ENCODE results near the gene INMT.

The INMT gene

GRCh38 chr7:30739691-30740090 is 12.2 kb upstream of the INMT start:
- peaks cover 5% of the 10 kb centered on the region for H3K27me3 ChIP-seq (ENCODE audit: insufficient read depth, poor library complexity, severe bottlenecking)
- DNase-seq (ENCODE audit: low read depth in 1 of 2, low spot score in 1 of 2): no peak
- TF ChIP-seq GABPA (IDR thresholded peaks at IDR 0.05; ENCODE audit: low read depth): no peak
- no peak for TF ChIP-seq SPI1 (IDR thresholded peaks at IDR 0.05; ENCODE audit: borderline replicate concordance, low read depth)
- no peak for TF ChIP-seq CTCF (IDR thresholded peaks at IDR 0.05; ENCODE audit: insufficient read depth, low read length)
- TF ChIP-seq REST (IDR thresholded peaks at IDR 0.05; ENCODE audit: insufficient replicate concordance, low read depth): no peak
- TF ChIP-seq POLR2AphosphoS5 (IDR thresholded peaks at IDR 0.05; ENCODE audit: low read depth): no peak

GRCh38 chr7:30740417-30741181 is 11.3 kb upstream of the INMT start:
- Histone ChIP-seq H3K27ac (replicated peaks) (no peak overlapping the region), H3K4me3 (replicated peaks; ENCODE audit: insufficient read depth, low read length) (no peak overlapping the region), H3K27me3 (ENCODE audit: insufficient read depth, poor library complexity, severe bottlenecking) (peaks cover 3% of the 10 kb centered on the region)
- TF ChIP-seq CTCF (IDR thresholded peaks at IDR 0.05; ENCODE audit: insufficient read depth, low read length) (peak; percentile 99), SPI1 (IDR thresholded peaks at IDR 0.05; ENCODE audit: borderline replicate concordance, low read depth) (no peak), REST (IDR thresholded peaks at IDR 0.05; ENCODE audit: insufficient replicate concordance, low read depth) (no peak)
- DNase-seq (ENCODE audit: low read depth in 1 of 2, low spot score in 1 of 2): peak in 1 of 2 experiments; percentile 53

More at GRCh38 chr7:30739691-30740090, 12.2 kb upstream of the INMT start:
- no peak overlapping the region for H3K27ac ChIP-seq (replicated peaks)
- no peak overlapping the region for H3K4me3 ChIP-seq (replicated peaks; ENCODE audit: insufficient read depth, low read length)

- no peak for DNase-seq (ENCODE audit: low read depth in 1 of 2, low spot score in 1 of 2)
- Histone ChIP-seq H3K4me3 (replicated peaks; ENCODE audit: insufficient read depth, low read length) (no peak overlapping the region), H3K27ac (replicated peaks) (no peak overlapping the region), H3K27me3 (ENCODE audit: insufficient read depth, poor library complexity, severe bottlenecking) (peaks cover 3% of the 10 kb centered on the region)
- no peak for TF ChIP-seq POLR2AphosphoS5 (IDR thresholded peaks at IDR 0.05; ENCODE audit: low read depth)
- TF ChIP-seq SPI1 (IDR thresholded peaks at IDR 0.05; ENCODE audit: borderline replicate concordance, low read depth): no peak
- no peak for TF ChIP-seq GABPA (IDR thresholded peaks at IDR 0.05; ENCODE audit: low read depth)
- no peak for TF ChIP-seq REST (IDR thresholded peaks at IDR 0.05; ENCODE audit: insufficient replicate concordance, low read depth)
- no peak for TF ChIP-seq CTCF (IDR thresholded peaks at IDR 0.05; ENCODE audit: insufficient read depth, low read length)
Observed at GRCh38 chr7:30741289-30741688, 10.6 kb upstream of the INMT start.

Measured in HL-60 (cell line).